Measurements from ENCODE around the gene CLIC4.

The CLIC4 gene

GRCh38 chr1:24862775-24863483 is 117.7 kb downstream of the CLIC4 start:
- no peak for DNase-seq

GRCh38 chr1:24864370-24864777 is 119.1 kb downstream of the CLIC4 start:
- DNase-seq: no peak

- DNase-seq: no peak
These were observed 119.9 kb downstream of the CLIC4 start for GRCh38 chr1:24865168-24865567.

- no peak for DNase-seq
These were observed 120.3 kb downstream of the CLIC4 start for GRCh38 chr1:24865587-24865986.

- no peak for DNase-seq
These were observed 121.2 kb downstream of the CLIC4 start for GRCh38 chr1:24866211-24867083.

- DNase-seq: no peak
These were observed 122.0 kb downstream of the CLIC4 start for GRCh38 chr1:24867084-24867870.

- no peak for DNase-seq
These were observed 123.0 kb downstream of the CLIC4 start for GRCh38 chr1:24868016-24868875.

GRCh38 chr1:24870551-24871195 is 125.4 kb downstream of the CLIC4 start:
- DNase-seq: no peak

- no peak for DNase-seq
These were observed 126.2 kb downstream of the CLIC4 start for GRCh38 chr1:24871306-24871901.

- DNase-seq: no peak
These were observed 127.0 kb downstream of the CLIC4 start for GRCh38 chr1:24872061-24872850.

- DNase-seq: no peak
These were observed 127.9 kb downstream of the CLIC4 start for GRCh38 chr1:24873148-24873547.

GRCh38 chr1:24874056-24874455 is 128.8 kb downstream of the CLIC4 start:
- DNase-seq: no peak

GRCh38 chr1:24874611-24875234 is 129.5 kb downstream of the CLIC4 start:
- DNase-seq: no peak

GRCh38 chr1:24875257-24875656 is 130.0 kb downstream of the CLIC4 start:
- no peak for DNase-seq

- DNase-seq: no peak
These were observed 130.8 kb downstream of the CLIC4 start for GRCh38 chr1:24875991-24876506.

- DNase-seq: no peak
These were observed 132.8 kb downstream of the CLIC4 start for GRCh38 chr1:24878045-24878444.

- no peak for DNase-seq
These were observed 133.8 kb downstream of the CLIC4 start for GRCh38 chr1:24878775-24879742.

GRCh38 chr1:24881034-24881433 is 135.8 kb downstream of the CLIC4 start:
- DNase-seq: no peak

GRCh38 chr1:24884751-24885150 is 139.5 kb downstream of the CLIC4 start:
- DNase-seq: no peak

All from NCI-H2171 (cell line).